ENCODE measurements around the gene ZNF692.

- TF ChIP-seq POLR2AphosphoS5 (IDR thresholded peaks at IDR 0.05) (no peak), POLR2A (IDR thresholded peaks at IDR 0.05) (no peak), CTCF (IDR thresholded peaks at IDR 0.05) (no peak), EP300 (IDR thresholded peaks at IDR 0.05; ENCODE audit: low read depth) (no peak)
Measured at GRCh38 chr1:248842781-248843331, 16.0 kb downstream of the ZNF692 start.

Measured in transverse colon (tissue), 4 donors.